A549 (cell line): ENCODE measurements around the gene COASY.

Source experiments
- BHLHE40 ChIP-seq: IDR thresholded peaks from 2 replicates; pipeline ENCODE4 v1.6.1; 2012; ENCODE audit warnings: low read depth, low read length, inconsistent platforms
- POLR2A ChIP-seq: IDR thresholded peaks from 2 replicates; pipeline ENCODE4 v1.6.1; 2012; ENCODE audit warnings: mild to moderate bottlenecking, low read length
- POLR2AphosphoS2 ChIP-seq: conservative IDR thresholded peaks from 2 replicates; pipeline ENCODE4 v1.6.1; 2012; ENCODE audit warnings: low read length, improper control_type of control experiment, inconsistent platforms
- RFX5 ChIP-seq: fragments of 450-650 bp; IDR thresholded peaks from 2 replicates; pipeline ENCODE4 v1.7.1; 2014; ENCODE audit warnings: antibody characterized with exemption, mild to moderate bottlenecking, moderate library complexity
- SMC3 ChIP-seq: fragments of >200 bp; sonication (Bioruptor Twin); formaldehyde crosslinking; IDR thresholded peaks from 3 replicates; pipeline ENCODE4 v1.6.1; 2018; ENCODE audit warnings: inconsistent platforms
- ZSCAN20 ChIP-seq: fragments of 250-450 bp; sonication (Bioruptor Pico); IDR thresholded peaks from 2 replicates; pipeline ENCODE4 v1.8.0; 2022; ENCODE audit warnings: mild to moderate bottlenecking, moderate library complexity
- TF ChIP-seq, protein P1 (sequence below): fragments of >200 bp; sonication (Bioruptor Twin); formaldehyde crosslinking; IDR thresholded peaks from 3 replicates; pipeline ENCODE4 v1.5.1; 2016
- TF ChIP-seq, protein P2 (sequence below): fragments of 200-600 bp; sonication (generic); IDR thresholded peaks from 2 replicates; pipeline ENCODE4 v1.6.1; 2016; ENCODE audit warnings: antibody characterized with exemption, mild to moderate bottlenecking, moderate library complexity
- TF ChIP-seq, protein P3 (sequence below): IDR thresholded peaks from 2 replicates; pipeline ENCODE4 v1.6.1; 2012

DNA sequence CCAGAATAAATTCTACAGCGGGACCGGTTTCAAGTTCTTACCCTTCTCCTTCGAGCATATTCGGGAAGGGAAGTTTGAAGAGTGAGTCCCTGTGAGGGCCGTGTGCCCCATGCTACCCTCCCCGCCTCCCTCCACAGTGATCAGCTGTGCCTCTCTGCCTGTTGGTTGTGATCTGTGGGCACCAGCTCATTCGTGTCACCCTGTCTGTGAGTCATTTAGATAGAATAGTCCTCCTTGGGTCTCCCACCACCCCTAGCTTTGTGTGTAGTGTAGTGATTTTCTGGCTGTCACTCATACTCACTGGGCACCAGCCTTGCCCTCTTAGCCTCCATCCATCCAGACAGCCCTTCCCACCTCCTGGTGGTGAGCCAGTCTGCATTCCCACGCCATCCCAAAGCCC is 40.9 kb upstream of the COASY start:
- TF ChIP-seq, protein P1, sequence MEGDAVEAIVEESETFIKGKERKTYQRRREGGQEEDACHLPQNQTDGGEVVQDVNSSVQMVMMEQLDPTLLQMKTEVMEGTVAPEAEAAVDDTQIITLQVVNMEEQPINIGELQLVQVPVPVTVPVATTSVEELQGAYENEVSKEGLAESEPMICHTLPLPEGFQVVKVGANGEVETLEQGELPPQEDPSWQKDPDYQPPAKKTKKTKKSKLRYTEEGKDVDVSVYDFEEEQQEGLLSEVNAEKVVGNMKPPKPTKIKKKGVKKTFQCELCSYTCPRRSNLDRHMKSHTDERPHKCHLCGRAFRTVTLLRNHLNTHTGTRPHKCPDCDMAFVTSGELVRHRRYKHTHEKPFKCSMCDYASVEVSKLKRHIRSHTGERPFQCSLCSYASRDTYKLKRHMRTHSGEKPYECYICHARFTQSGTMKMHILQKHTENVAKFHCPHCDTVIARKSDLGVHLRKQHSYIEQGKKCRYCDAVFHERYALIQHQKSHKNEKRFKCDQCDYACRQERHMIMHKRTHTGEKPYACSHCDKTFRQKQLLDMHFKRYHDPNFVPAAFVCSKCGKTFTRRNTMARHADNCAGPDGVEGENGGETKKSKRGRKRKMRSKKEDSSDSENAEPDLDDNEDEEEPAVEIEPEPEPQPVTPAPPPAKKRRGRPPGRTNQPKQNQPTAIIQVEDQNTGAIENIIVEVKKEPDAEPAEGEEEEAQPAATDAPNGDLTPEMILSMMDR = no peak
- TF ChIP-seq POLR2A = no peak
- TF ChIP-seq ZSCAN20 (CRISPR knock-in tag) = no peak
- TF ChIP-seq, protein P2, sequence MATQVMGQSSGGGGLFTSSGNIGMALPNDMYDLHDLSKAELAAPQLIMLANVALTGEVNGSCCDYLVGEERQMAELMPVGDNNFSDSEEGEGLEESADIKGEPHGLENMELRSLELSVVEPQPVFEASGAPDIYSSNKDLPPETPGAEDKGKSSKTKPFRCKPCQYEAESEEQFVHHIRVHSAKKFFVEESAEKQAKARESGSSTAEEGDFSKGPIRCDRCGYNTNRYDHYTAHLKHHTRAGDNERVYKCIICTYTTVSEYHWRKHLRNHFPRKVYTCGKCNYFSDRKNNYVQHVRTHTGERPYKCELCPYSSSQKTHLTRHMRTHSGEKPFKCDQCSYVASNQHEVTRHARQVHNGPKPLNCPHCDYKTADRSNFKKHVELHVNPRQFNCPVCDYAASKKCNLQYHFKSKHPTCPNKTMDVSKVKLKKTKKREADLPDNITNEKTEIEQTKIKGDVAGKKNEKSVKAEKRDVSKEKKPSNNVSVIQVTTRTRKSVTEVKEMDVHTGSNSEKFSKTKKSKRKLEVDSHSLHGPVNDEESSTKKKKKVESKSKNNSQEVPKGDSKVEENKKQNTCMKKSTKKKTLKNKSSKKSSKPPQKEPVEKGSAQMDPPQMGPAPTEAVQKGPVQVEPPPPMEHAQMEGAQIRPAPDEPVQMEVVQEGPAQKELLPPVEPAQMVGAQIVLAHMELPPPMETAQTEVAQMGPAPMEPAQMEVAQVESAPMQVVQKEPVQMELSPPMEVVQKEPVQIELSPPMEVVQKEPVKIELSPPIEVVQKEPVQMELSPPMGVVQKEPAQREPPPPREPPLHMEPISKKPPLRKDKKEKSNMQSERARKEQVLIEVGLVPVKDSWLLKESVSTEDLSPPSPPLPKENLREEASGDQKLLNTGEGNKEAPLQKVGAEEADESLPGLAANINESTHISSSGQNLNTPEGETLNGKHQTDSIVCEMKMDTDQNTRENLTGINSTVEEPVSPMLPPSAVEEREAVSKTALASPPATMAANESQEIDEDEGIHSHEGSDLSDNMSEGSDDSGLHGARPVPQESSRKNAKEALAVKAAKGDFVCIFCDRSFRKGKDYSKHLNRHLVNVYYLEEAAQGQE = no peak
- TF ChIP-seq BHLHE40 = no peak
- TF ChIP-seq POLR2AphosphoS2 = no peak
- no peak for TF ChIP-seq SMC3
- TF ChIP-seq RFX5 = no peak
- TF ChIP-seq, protein P3, sequence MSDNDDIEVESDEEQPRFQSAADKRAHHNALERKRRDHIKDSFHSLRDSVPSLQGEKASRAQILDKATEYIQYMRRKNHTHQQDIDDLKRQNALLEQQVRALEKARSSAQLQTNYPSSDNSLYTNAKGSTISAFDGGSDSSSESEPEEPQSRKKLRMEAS = no peak; the same call in 1 of the 2 replicates
